Sigmoid colon (tissue), 7 donors: ENCODE measurements around the gene TRMT2A. TPM values are rescaled to one million over a fixed set of nuclear protein-coding genes. Genes with fewer than 3 reads are reported as not detected.

ENCODE experiments used
- DNase-seq: peaks from one replicate; pipeline ENCODE4 v3.0.0-alpha.2; 2019
- H3K27ac ChIP-seq, 4 donors: fragments of 200-600 bp; sonication (generic); one replicate each; pipeline ENCODE4 v1.5.1; 2016 to 2019; ENCODE audit warnings: mild to moderate bottlenecking in 1 of 4
- H3K27me3 ChIP-seq, 3 donors: fragments of 200-600 bp; sonication (generic); one replicate each; pipeline ENCODE4 v1.5.1; 2019; ENCODE audit warnings: mild to moderate bottlenecking in 1 of 3
- H3K36me3 ChIP-seq, 4 donors: fragments of 200-600 bp; sonication (generic); one replicate each; pipeline ENCODE4 v1.5.1; 2016 to 2019
- H3K4me1 ChIP-seq, 4 donors: fragments of 200-600 bp; sonication (generic); one replicate each; pipeline ENCODE4 v1.5.1; 2017 to 2019
- H3K4me3 ChIP-seq, 4 donors: fragments of 200-600 bp; sonication (generic); one replicate each; pipeline ENCODE4 v1.5.1; 2017 to 2019; ENCODE audit warnings: mild to moderate bottlenecking in 2 of 4, moderate library complexity in 1 of 4
- H3K9me3 ChIP-seq, 4 donors: fragments of 200-600 bp in 3 of 4; sonication (generic) in 3 of 4; one replicate each; pipeline versions ENCODE4 v1.5.1 to v1.6.1; 2013 to 2019
- CTCF ChIP-seq, 4 experiments: fragments of 450-650 bp in 3 of 4; fragments of 200-600 bp in 1 of 4; IDR thresholded peaks; one replicate each; pipeline ENCODE4 v1.5.1; 2016 to 2019; ENCODE audit warnings: antibody characterized with exemption in 4 of 4, mild to moderate bottlenecking in 3 of 4, moderate library complexity in 2 of 4
- EP300 ChIP-seq, 4 donors: sonication (generic); formaldehyde crosslinking; IDR thresholded peaks; one replicate each; pipeline ENCODE4 v1.6.1; 2017; ENCODE audit warnings: antibody characterized with exemption in 4 of 4
- POLR2A ChIP-seq, 2 donors: fragments of 450-650 bp; IDR thresholded peaks; one replicate each; pipeline ENCODE4 v1.6.1; 2016; ENCODE audit warnings: antibody characterized with exemption in 2 of 2, mild to moderate bottlenecking in 2 of 2, moderate library complexity in 2 of 2
- POLR2AphosphoS5 ChIP-seq, 4 donors: sonication (generic); formaldehyde crosslinking; IDR thresholded peaks; one replicate each; pipeline ENCODE4 v1.6.1; 2017; ENCODE audit warnings: antibody characterized with exemption in 4 of 4
- whole genome bisulfite sequencing, 2 donors: extraction: QIAGEN DNeasy Blood & Tissue Kit; methylation state at CpG; one replicate each; pipeline ENCODE4 v1.1.7; 2013; 5-methylcytosine and 5-hydroxymethylcytosine counted together
- intact Hi-C: fragments of 100-400 bp; cut with DNase I; formaldehyde crosslinking; loops from one replicate; pipeline ENCODE4 v1.15.1; 2023
- polyA plus RNA-seq, 3 donors: library from polyadenylated mRNA; stranded (reverse); fragments of 200-250 nt; gene quantifications; one replicate each; pipeline ENCODE4 v1.2.3, GENCODE V29; 2013
- total RNA-seq, 4 donors: library from RNA; depleted of rRNA; stranded (reverse); fragments of >200 nt; gene quantifications; one replicate each; pipeline ENCODE4 v1.1.0, GENCODE V29; 2016
- donor health status: healthy with polysubstance abuse.
- donor health status: Bipolar disorder and iron deficiency.
- donor health status: healthy.

Gene TRMT2A
- total and polyA plus RNA-seq, 7 donors, result 8.6 to 55.1 (median 43.7) TPM

- no peak for DNase-seq
- no peak for TF ChIP-seq CTCF (IDR thresholded peaks at IDR 0.05)
- Histone ChIP-seq H3K27me3 (no peaks in the 10 kb centered on the region), H3K36me3 (peaks cover 30 to 90% (median 54%) of the 10 kb centered on the region in 4 donors), H3K27ac (no peak overlapping the region), H3K4me1 (no peaks in the 10 kb centered on the region), H3K9me3 (no peaks in the 10 kb centered on the region), H3K4me3 (no peak overlapping the region)
- 91 to 94% methylated on average over 12 of the region's 12 CpGs for WGBS, 2 donors
- intact Hi-C loops, result no loop called here
Observed at GRCh38 chr22:20102203-20102780, 14.7 kb downstream of the TRMT2A start.

GRCh38 chr22:20101638-20102037, 15.4 kb downstream of the TRMT2A start:
- H3K4me1 ChIP-seq, result no peaks in the 10 kb centered on the region
- H3K4me3 ChIP-seq, result no peak overlapping the region
- 71 to 75% methylated on average over 8 of the region's 8 CpGs for WGBS, 2 donors
- no peak for DNase-seq
- intact Hi-C loops, result no loop called here
- H3K36me3 ChIP-seq, result peaks cover 25 to 90% (median 51%) of the 10 kb centered on the region in 4 donors
- no peak for TF ChIP-seq CTCF (IDR thresholded peaks at IDR 0.05)
- no peak for TF ChIP-seq POLR2AphosphoS5 (IDR thresholded peaks at IDR 0.05)
- TF ChIP-seq POLR2A (IDR thresholded peaks at IDR 0.05), result no peak
- no peak for TF ChIP-seq EP300 (IDR thresholded peaks at IDR 0.05)
- no peaks in the 10 kb centered on the region for H3K9me3 ChIP-seq
- H3K27me3 ChIP-seq, result no peaks in the 10 kb centered on the region
- no peak overlapping the region for H3K27ac ChIP-seq

- no peak for TF ChIP-seq POLR2AphosphoS5 (IDR thresholded peaks at IDR 0.05)
- Histone ChIP-seq H3K9me3 (no peaks in the 10 kb centered on the region), H3K27ac (no peak overlapping the region), H3K4me1 (no peaks in the 10 kb centered on the region), H3K4me3 (no peak overlapping the region), H3K27me3 (no peaks in the 10 kb centered on the region), H3K36me3 (peaks cover 16 to 91% (median 58%) of the 10 kb centered on the region in 4 donors)
- intact Hi-C loops, result no loop called here
- WGBS, 2 donors, result 96% methylated on average over 6 of the region's 6 CpGs
- DNase-seq, result no peak
Observed at GRCh38 chr22:20099099-20099711, 17.8 kb downstream of the TRMT2A start.

- Histone ChIP-seq H3K9me3 (no peaks in the 10 kb centered on the region), H3K27me3 (no peaks in the 10 kb centered on the region), H3K27ac (no peak overlapping the region), H3K4me3 (no peak overlapping the region), H3K36me3 (peaks cover 27 to 100% (median 74%) of the 10 kb centered on the region in 4 donors), H3K4me1 (no peaks in the 10 kb centered on the region)
- no peak for TF ChIP-seq CTCF (IDR thresholded peaks at IDR 0.05)
- no peak for TF ChIP-seq POLR2A (IDR thresholded peaks at IDR 0.05)
- no peak for TF ChIP-seq POLR2AphosphoS5 (IDR thresholded peaks at IDR 0.05)
- no peak for TF ChIP-seq EP300 (IDR thresholded peaks at IDR 0.05)
- 96 to 97% methylated on average over 2 of the region's 2 CpGs for WGBS, 2 donors
- DNase-seq, result no peak
- intact Hi-C loops, result no loop called here
Observed at GRCh38 chr22:20096574-20097420, 20.2 kb downstream of the TRMT2A start.

- TF ChIP-seq POLR2AphosphoS5 (IDR thresholded peaks at IDR 0.05) (no peak), CTCF (IDR thresholded peaks at IDR 0.05) (no peak), POLR2A (IDR thresholded peaks at IDR 0.05) (no peak), EP300 (IDR thresholded peaks at IDR 0.05) (no peak)
- H3K9me3 ChIP-seq, result no peaks in the 10 kb centered on the region
- H3K27ac ChIP-seq, result no peak overlapping the region
- DNase-seq, result no peak
- intact Hi-C loops, result no loop called here
- no peak overlapping the region for H3K4me3 ChIP-seq
- H3K4me1 ChIP-seq, result no peaks in the 10 kb centered on the region
- H3K27me3 ChIP-seq, result no peaks in the 10 kb centered on the region
- 85 to 93% methylated on average over 4 of the region's 4 CpGs for WGBS, 2 donors
- peaks cover 37 to 100% (median 76%) of the 10 kb centered on the region in 4 donors for H3K36me3 ChIP-seq
Observed at GRCh38 chr22:20095521-20095920, 21.5 kb downstream of the TRMT2A start.
